DND-41 (cell line): ENCODE data around the gene KCNJ16.

Experiments
- ATAC-seq: fragments of 200-7000 bp; cut with Tn5 transposase; 3 replicates; pipeline ENCODE4 v1.9.1; 2021; ENCODE audit warnings: low read depth; ENCODE audit not compliant: insufficient read depth
- DNase-seq: peaks from one replicate; pipeline ENCODE4 v3.0.0-alpha.2; 2020
- H2AFZ ChIP-seq: 2 replicates; pipeline ENCODE4 v1.6.0; 2012; ENCODE audit warnings: low read depth, low read length
- H3K27ac ChIP-seq: 2 replicates; pipeline ENCODE4 v1.5.1; 2012; ENCODE audit warnings: low read length, inconsistent platforms
- H3K27me3 ChIP-seq: fragments of 200-600 bp; sonication (generic); 2 replicates; pipeline ENCODE4 v1.6.0; 2012; ENCODE audit warnings: low read length, mild to moderate bottlenecking, inconsistent platforms; ENCODE audit not compliant: insufficient read depth, poor library complexity
- H3K36me3 ChIP-seq: 2 replicates; pipeline ENCODE4 v1.5.1; 2012; ENCODE audit warnings: low read length, inconsistent platforms; ENCODE audit not compliant: insufficient read depth
- H3K4me1 ChIP-seq: 2 replicates; pipeline ENCODE4 v1.5.1; 2012; ENCODE audit warnings: mild to moderate bottlenecking, low read length; ENCODE audit not compliant: insufficient read depth
- H3K4me2 ChIP-seq: 2 replicates; pipeline ENCODE4 v1.6.0; 2012; ENCODE audit warnings: mild to moderate bottlenecking, moderate library complexity, low read length, inconsistent platforms; ENCODE audit not compliant: insufficient read depth
- H3K4me3 ChIP-seq, 2 experiments: fragments of 200-600 bp in 1 of 2; shearing (Covaris generic) in 1 of 2; 2 replicates each; pipeline ENCODE4 v1.5.1; 2012 to 2016; ENCODE audit warnings: inconsistent platforms in 2 of 2, low read length in 2 of 2, mild to moderate bottlenecking in 2 of 2, low read depth in 1 of 2, moderate library complexity in 1 of 2
- H3K79me2 ChIP-seq: 2 replicates; pipeline ENCODE4 v1.6.0; 2012; ENCODE audit warnings: low read length, inconsistent platforms; ENCODE audit not compliant: insufficient read depth
- H3K9ac ChIP-seq: 2 replicates; pipeline ENCODE4 v1.6.0; 2012; ENCODE audit warnings: low read depth, mild to moderate bottlenecking, inconsistent platforms, low read length, moderate library complexity
- H3K9me3 ChIP-seq: 2 replicates; pipeline ENCODE4 v1.5.1; 2012; ENCODE audit warnings: low read length, moderate library complexity, mild to moderate bottlenecking, inconsistent platforms; ENCODE audit not compliant: insufficient read depth, severe bottlenecking
- H4K20me1 ChIP-seq: 2 replicates; pipeline ENCODE4 v1.6.0; 2012; ENCODE audit warnings: low read length; ENCODE audit not compliant: insufficient read depth
- CTCF ChIP-seq: IDR thresholded peaks from 2 replicates; pipeline ENCODE4 v1.5.1; 2012; ENCODE audit warnings: borderline replicate concordance, low read length, moderate library complexity, mild to moderate bottlenecking; ENCODE audit not compliant: poor library complexity, severe bottlenecking; ENCODE audit errors: extremely low read depth
- EZH2 ChIP-seq: IDR thresholded peaks from 3 replicates; pipeline ENCODE4 v1.6.1; 2012; ENCODE audit warnings: borderline replicate concordance, low read depth, mild to moderate bottlenecking, moderate library complexity, low read length, inconsistent platforms; ENCODE audit not compliant: severe bottlenecking

The KCNJ16 gene

GRCh38 chr17:70172923-70173322 is 97.9 kb downstream of the KCNJ16 start:
- no peaks in the 10 kb centered on the region for H3K4me1 ChIP-seq
- no peaks in the 10 kb centered on the region for H3K36me3 ChIP-seq
- H2AFZ ChIP-seq: no peak overlapping the region
- DNase-seq (no peak), ATAC-seq (no peak)
- no peaks in the 10 kb centered on the region for H3K9me3 ChIP-seq
- H3K27me3 ChIP-seq: no peaks in the 10 kb centered on the region
- no peak overlapping the region for H3K4me2 ChIP-seq
- H4K20me1 ChIP-seq: no peaks in the 10 kb centered on the region
- no peak overlapping the region for H3K9ac ChIP-seq
- no peaks in the 10 kb centered on the region for H3K79me2 ChIP-seq
- TF ChIP-seq CTCF (no peak), EZH2 (no peak)
- no peak overlapping the region for H3K4me3 ChIP-seq
- no peak overlapping the region for H3K27ac ChIP-seq

GRCh38 chr17:70173681-70174080 is 98.7 kb downstream of the KCNJ16 start:
- no peaks in the 10 kb centered on the region for H3K4me1 ChIP-seq
- H4K20me1 ChIP-seq: no peaks in the 10 kb centered on the region
- no peaks in the 10 kb centered on the region for H3K36me3 ChIP-seq
- TF ChIP-seq EZH2: no peak
- no peak for TF ChIP-seq CTCF
- H2AFZ ChIP-seq: no peak overlapping the region
- ATAC-seq (no peak), DNase-seq (no peak)
- no peaks in the 10 kb centered on the region for H3K79me2 ChIP-seq
- no peak overlapping the region for H3K4me3 ChIP-seq
- no peak overlapping the region for H3K4me2 ChIP-seq
- H3K9ac ChIP-seq: no peak overlapping the region
- no peaks in the 10 kb centered on the region for H3K9me3 ChIP-seq
- no peaks in the 10 kb centered on the region for H3K27me3 ChIP-seq
- no peak overlapping the region for H3K27ac ChIP-seq

- TF ChIP-seq CTCF: no peak
- TF ChIP-seq EZH2: no peak
- H3K4me2 ChIP-seq: no peak overlapping the region
- H4K20me1 ChIP-seq: no peaks in the 10 kb centered on the region
- H3K4me3 ChIP-seq: no peak overlapping the region
- no peak for DNase-seq
- ATAC-seq: no peak
- no peak overlapping the region for H3K27ac ChIP-seq
- no peak overlapping the region for H2AFZ ChIP-seq
- H3K4me1 ChIP-seq: no peaks in the 10 kb centered on the region
- H3K27me3 ChIP-seq: no peaks in the 10 kb centered on the region
- H3K9ac ChIP-seq: no peak overlapping the region
- H3K9me3 ChIP-seq: no peaks in the 10 kb centered on the region
- H3K79me2 ChIP-seq: no peaks in the 10 kb centered on the region
- no peaks in the 10 kb centered on the region for H3K36me3 ChIP-seq
Observed at GRCh38 chr17:70181376-70181775, 106.4 kb downstream of the KCNJ16 start.

GRCh38 chr17:70181866-70182265 is 106.8 kb downstream of the KCNJ16 start:
- Histone ChIP-seq H3K4me3 (no peak overlapping the region), H3K27ac (no peak overlapping the region), H3K79me2 (no peaks in the 10 kb centered on the region), H3K4me1 (no peaks in the 10 kb centered on the region), H3K27me3 (no peaks in the 10 kb centered on the region), H3K36me3 (no peaks in the 10 kb centered on the region), H3K9me3 (no peaks in the 10 kb centered on the region), H3K9ac (no peak overlapping the region), H3K4me2 (no peak overlapping the region), H2AFZ (no peak overlapping the region), H4K20me1 (no peaks in the 10 kb centered on the region)
- DNase-seq (no peak), ATAC-seq (no peak)
- no peak for TF ChIP-seq EZH2
- no peak for TF ChIP-seq CTCF
